BLaER1 treated with 17β-estradiol and CSF1 and Interleukin-3, amounts not matched to agents 10 nM and 100 nM (cell line): Measurements from ENCODE around the gene NCK2.

Experiments
- H3K27ac ChIP-seq, 11 experiments: shearing (Covaris generic); formaldehyde crosslinking; 2 replicates each; pipeline ENCODE4 v1.8.1; 2022
- H3K27me3 ChIP-seq, 11 experiments: shearing (Covaris generic); formaldehyde crosslinking; 2 replicates each; pipeline ENCODE4 v1.8.1; 2022
- H3K36me3 ChIP-seq, 11 experiments: shearing (Covaris generic); formaldehyde crosslinking; 2 replicates each; pipeline ENCODE4 v1.8.1; 2022
- H3K4me1 ChIP-seq, 10 experiments: shearing (Covaris generic); formaldehyde crosslinking; 2 replicates each; pipeline ENCODE4 v1.8.1; 2022
- H3K4me2 ChIP-seq, 11 experiments: shearing (Covaris generic); formaldehyde crosslinking; 2 replicates each; pipeline ENCODE4 v1.8.1; 2022
- H3K4me3 ChIP-seq, 10 experiments: shearing (Covaris generic); formaldehyde crosslinking; 2 replicates each; pipeline ENCODE4 v1.8.1; 2022
- H3K9ac ChIP-seq, 11 experiments: shearing (Covaris generic); formaldehyde crosslinking; 2 replicates each; pipeline ENCODE4 v1.8.1; 2022
- H3K9me3 ChIP-seq, 11 experiments: shearing (Covaris generic); formaldehyde crosslinking; replicated peaks in 1 of 11; 2 replicates each; pipeline ENCODE4 v1.8.1; 2022
- H4K20me1 ChIP-seq, 11 experiments: shearing (Covaris generic); formaldehyde crosslinking; 2 replicates each; pipeline ENCODE4 v1.8.1; 2022
- Cebpa-rat ChIP-seq, 11 experiments: shearing (Covaris generic); IDR thresholded peaks; 2 replicates each; pipeline ENCODE4 v1.8.1; 2022

The NCK2 gene

GRCh38 chr2:105800953-105801635 lies 56.4 kb downstream of the NCK2 start:
- peaks cover 0 to 28% (median 0%) of the 10 kb centered on the region in 11 experiments; a peak in 3 of 22 replicates for H4K20me1 ChIP-seq

GRCh38 chr2:105801961-105802360 lies 57.2 kb downstream of the NCK2 start:
- Histone ChIP-seq H3K4me2 (peak overlapping the region; percentile 80 to 99 (median 95); a peak in 21 of 22 replicates), H3K4me1 (peaks cover 56 to 82% (median 80%) of the 10 kb centered on the region in 10 experiments), H3K27me3 (no peaks in the 10 kb centered on the region), H3K4me3 (peak overlapping the region in 4 of 10 experiments; percentile 2 to 45 (median 18); a peak in 4 of 20 replicates), H3K36me3 (peaks cover 0 to 78% (median 60%) of the 10 kb centered on the region in 11 experiments; a peak in 19 of 22 replicates), H3K9ac (peak overlapping the region in 2 of 11 experiments; percentile 81 to 87; a peak in 3 of 22 replicates), H4K20me1 (peaks cover 0 to 28% (median 0%) of the 10 kb centered on the region in 11 experiments; a peak in 4 of 22 replicates), H3K9me3 (peaks cover 0 to 54% (median 29%) of the 10 kb centered on the region in 11 experiments; a peak in 13 of 22 replicates), H3K27ac (peak overlapping the region in 8 of 11 experiments; percentile 96 to 100 (median 98); a peak in 16 of 22 replicates)
- TF ChIP-seq Cebpa-rat (IDR thresholded peaks at IDR 0.05): no peak

More at GRCh38 chr2:105800953-105801635, 56.4 kb downstream of the NCK2 start:
- H3K27me3 ChIP-seq: no peaks in the 10 kb centered on the region
- peaks cover 64 to 91% (median 88%) of the 10 kb centered on the region in 10 experiments for H3K4me1 ChIP-seq
- peak overlapping the region; percentile 80 to 99 (median 95) for H3K4me2 ChIP-seq
- H3K9me3 ChIP-seq: peaks cover 0 to 45% (median 27%) of the 10 kb centered on the region in 11 experiments; a peak in 13 of 22 replicates
- H3K4me3 ChIP-seq: peak overlapping the region in 4 of 10 experiments; percentile 6 to 45 (median 24); a peak in 4 of 20 replicates
- peak overlapping the region in 10 of 11 experiments; percentile 47 to 100 (median 98); a peak in 20 of 22 replicates for H3K27ac ChIP-seq
- TF ChIP-seq Cebpa-rat (IDR thresholded peaks at IDR 0.05): no peak
- peaks cover 0 to 69% (median 52%) of the 10 kb centered on the region in 11 experiments; a peak in 19 of 22 replicates for H3K36me3 ChIP-seq
- H3K9ac ChIP-seq: peak overlapping the region in 9 of 11 experiments; percentile 25 to 88 (median 85); a peak in 16 of 22 replicates

GRCh38 chr2:105802587-105802986 lies 57.9 kb downstream of the NCK2 start:
- no peak for TF ChIP-seq Cebpa-rat (IDR thresholded peaks at IDR 0.05)
- H3K4me3 ChIP-seq: peak overlapping the region in 3 of 10 experiments; percentile 2 to 45 (median 31); a peak in 3 of 20 replicates
- peaks cover 0 to 55% (median 29%) of the 10 kb centered on the region in 11 experiments; a peak in 13 of 22 replicates for H3K9me3 ChIP-seq
- H3K27me3 ChIP-seq: no peaks in the 10 kb centered on the region
- peaks cover 0 to 28% (median 0%) of the 10 kb centered on the region in 11 experiments; a peak in 4 of 22 replicates for H4K20me1 ChIP-seq
- H3K27ac ChIP-seq: peak overlapping the region in 9 of 11 experiments; percentile 1 to 100 (median 98); a peak in 16 of 22 replicates
- H3K9ac ChIP-seq: peak overlapping the region in 2 of 11 experiments; percentile 7 to 28; a peak in 3 of 22 replicates
- peak overlapping the region; percentile 80 to 99 (median 95); a peak in 20 of 22 replicates for H3K4me2 ChIP-seq
- peaks cover 49 to 78% (median 75%) of the 10 kb centered on the region in 10 experiments for H3K4me1 ChIP-seq
- H3K36me3 ChIP-seq: peaks cover 0 to 81% (median 65%) of the 10 kb centered on the region in 11 experiments; a peak in 19 of 22 replicates

GRCh38 chr2:105803337-105803736 lies 58.6 kb downstream of the NCK2 start:
- Histone ChIP-seq H3K4me2 (peak overlapping the region in 10 of 11 experiments; percentile 9 to 99 (median 92); a peak in 18 of 22 replicates), H3K27me3 (no peaks in the 10 kb centered on the region), H3K4me1 (peaks cover 42 to 73% (median 67%) of the 10 kb centered on the region in 10 experiments), H3K36me3 (peaks cover 0 to 86% (median 67%) of the 10 kb centered on the region in 11 experiments; a peak in 20 of 22 replicates), H3K9me3 (peaks cover 0 to 55% (median 29%) of the 10 kb centered on the region in 11 experiments; a peak in 13 of 22 replicates), H3K9ac (peak overlapping the region in 3 of 11 experiments; percentile 3 to 28 (median 7); a peak in 5 of 22 replicates), H3K27ac (peak overlapping the region in 9 of 11 experiments; percentile 10 to 100 (median 98); a peak in 16 of 22 replicates), H4K20me1 (peaks cover 0 to 31% (median 3%) of the 10 kb centered on the region in 11 experiments; a peak in 10 of 22 replicates), H3K4me3 (no peak overlapping the region)
- TF ChIP-seq Cebpa-rat (IDR thresholded peaks at IDR 0.05): peak in 2 of 11 experiments; percentile 45 to 49; a peak in 1 of 22 replicates

- Histone ChIP-seq H3K4me3 (no peak overlapping the region), H4K20me1 (peaks cover 0 to 35% (median 7%) of the 10 kb centered on the region in 11 experiments; a peak in 14 of 22 replicates), H3K4me1 (peaks cover 38 to 73% (median 63%) of the 10 kb centered on the region in 10 experiments), H3K27me3 (no peaks in the 10 kb centered on the region), H3K27ac (peak overlapping the region in 9 of 11 experiments; percentile 10 to 100 (median 98); a peak in 15 of 22 replicates), H3K9ac (peak overlapping the region in 2 of 11 experiments; percentile 3 to 28; a peak in 3 of 22 replicates), H3K36me3 (peaks cover 0 to 90% (median 67%) of the 10 kb centered on the region in 11 experiments; a peak in 20 of 22 replicates), H3K9me3 (peaks cover 0 to 55% (median 29%) of the 10 kb centered on the region in 11 experiments; a peak in 13 of 22 replicates), H3K4me2 (peak overlapping the region in 9 of 11 experiments; percentile 9 to 99 (median 95); a peak in 15 of 22 replicates)
- no peak for TF ChIP-seq Cebpa-rat (IDR thresholded peaks at IDR 0.05)
Observed at GRCh38 chr2:105803773-105804172, 59.1 kb downstream of the NCK2 start.

- Histone ChIP-seq H3K4me1 (peaks cover 33 to 73% (median 59%) of the 10 kb centered on the region in 10 experiments), H3K4me3 (no peak overlapping the region), H3K36me3 (peaks cover 0 to 93% (median 71%) of the 10 kb centered on the region in 11 experiments; a peak in 20 of 22 replicates), H3K27me3 (no peaks in the 10 kb centered on the region), H3K27ac (peak overlapping the region in 9 of 11 experiments; percentile 10 to 100 (median 98); a peak in 14 of 22 replicates), H4K20me1 (peaks cover 3 to 39% (median 12%) of the 10 kb centered on the region in 11 experiments; a peak in 15 of 22 replicates), H3K9me3 (peaks cover 0 to 55% (median 28%) of the 10 kb centered on the region in 11 experiments; a peak in 13 of 22 replicates), H3K4me2 (peak overlapping the region in 8 of 11 experiments; percentile 11 to 99 (median 92); a peak in 12 of 22 replicates), H3K9ac (no peak overlapping the region)
- no peak for TF ChIP-seq Cebpa-rat (IDR thresholded peaks at IDR 0.05)
Observed at GRCh38 chr2:105804266-105804665, 59.6 kb downstream of the NCK2 start.

- H3K4me1 ChIP-seq: peaks cover 5 to 66% (median 32%) of the 10 kb centered on the region in 10 experiments
Observed at GRCh38 chr2:105806996-105807395, 62.3 kb downstream of the NCK2 start.

More at GRCh38 chr2:105806996-105807395, 62.3 kb downstream of the NCK2 start:
- H3K4me3 ChIP-seq: no peak overlapping the region
- peaks cover 27 to 67% (median 39%) of the 10 kb centered on the region in 11 experiments; a peak in 21 of 22 replicates for H4K20me1 ChIP-seq
- H3K27ac ChIP-seq: peak overlapping the region in 2 of 11 experiments; percentile 19 to 29; a peak in 1 of 22 replicates
- no peak overlapping the region for H3K4me2 ChIP-seq
- H3K36me3 ChIP-seq: peaks cover 0 to 84% (median 49%) of the 10 kb centered on the region in 11 experiments; a peak in 20 of 22 replicates
- H3K9ac ChIP-seq: no peak overlapping the region
- no peak for TF ChIP-seq Cebpa-rat (IDR thresholded peaks at IDR 0.05)
- no peaks in the 10 kb centered on the region for H3K27me3 ChIP-seq
- H3K9me3 ChIP-seq: peaks cover 0 to 45% (median 17%) of the 10 kb centered on the region in 11 experiments; a peak in 13 of 22 replicates
